ENCODE results near the gene WNT2B. TPM values are rescaled to one million over a fixed set of nuclear protein-coding genes. Genes with fewer than 3 reads are reported as not detected.

Gene WNT2B
- total RNA-seq, 1 experiment from 2014 or later: 0.68 TPM

DNA sequence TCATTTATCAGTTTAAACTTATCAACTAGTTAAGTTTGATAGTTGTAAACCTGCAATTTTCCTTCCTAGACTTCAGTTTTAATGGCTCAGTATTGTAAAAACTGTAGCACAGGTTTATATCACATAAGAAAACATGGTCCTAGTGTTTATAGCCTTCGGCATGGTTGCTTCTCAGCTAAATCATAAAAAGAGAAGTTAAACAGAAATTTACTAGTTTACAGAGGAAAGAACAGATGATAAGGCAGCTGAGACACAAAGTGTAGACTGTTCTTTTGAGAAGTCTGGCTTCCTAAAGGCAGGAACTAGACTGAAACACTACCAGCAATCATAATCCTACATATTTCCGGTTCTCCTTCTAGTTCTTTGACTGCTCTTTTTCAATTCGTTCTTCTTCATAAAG, 39.8 kb downstream of the WNT2B start:
- no peaks in the 10 kb centered on the region for H3K9me3 ChIP-seq (ENCODE audit: control insufficient read depth, low read depth, low read length)
- no peak overlapping the region for H2BK5ac ChIP-seq (ENCODE audit: insufficient read length, low read length)
- H2BK120ac ChIP-seq (ENCODE audit: low read depth, low read length, poor library complexity, severe bottlenecking): no peak overlapping the region
- H2BK12ac ChIP-seq (ENCODE audit: insufficient read length, low read depth, low read length): no peak overlapping the region
- Mint-ChIP-seq H3K36me3 (ENCODE audit: insufficient read depth in 1 of 3, low read depth in 3 of 3) (peaks cover 0 to 4% (median 2%) of the 10 kb centered on the region in 3 experiments; a peak in 4 of 7 replicates), H3K4me3 (no peak overlapping the region), H3K9me3 (no peaks in the 10 kb centered on the region), H3K4me1 (no peaks in the 10 kb centered on the region), H3K27me3 (ENCODE audit: low read depth) (no peaks in the 10 kb centered on the region), H3K27ac (no peak overlapping the region)
- TF ChIP-seq CTCF (conservative IDR thresholded peaks at IDR 0.05): no peak
- H4K20me1 ChIP-seq (ENCODE audit: control insufficient read depth, insufficient read depth, insufficient read length): no peaks in the 10 kb centered on the region
- DNase-seq: no peak
- no peaks in the 10 kb centered on the region for H3K23me2 ChIP-seq (ENCODE audit: insufficient read length, low read depth, low read length, poor library complexity, severe bottlenecking)
- no peaks in the 10 kb centered on the region for H3K79me2 ChIP-seq (ENCODE audit: insufficient read depth, low read length)
- no peak overlapping the region for H2AK5ac ChIP-seq (ENCODE audit: insufficient read length, low read length)
- H3K27me3 ChIP-seq (ENCODE audit: insufficient read depth, low read length): no peaks in the 10 kb centered on the region
- H3K27ac ChIP-seq (ENCODE audit: insufficient read length, low read depth, low read length): no peak overlapping the region
- no peaks in the 10 kb centered on the region for H3K79me1 ChIP-seq (ENCODE audit: insufficient read depth, low read depth, low read length, poor library complexity, severe bottlenecking)
- no peak overlapping the region for H3K18ac ChIP-seq (ENCODE audit: insufficient read length, low read depth, low read length)
- no peak overlapping the region for H3K4ac ChIP-seq (ENCODE audit: low read depth, low read length)
- no peak overlapping the region for H2BK20ac ChIP-seq (ENCODE audit: low read depth, low read length, poor library complexity, severe bottlenecking)
- no peak overlapping the region for H3T11ph ChIP-seq (ENCODE audit: low read length)
- H3K56ac ChIP-seq (ENCODE audit: insufficient read length, low read depth, low read length): no peak overlapping the region
- no peak overlapping the region for H3K4me2 ChIP-seq (ENCODE audit: insufficient read depth, insufficient read length, low read length)
- no peak overlapping the region for H4K5ac ChIP-seq (ENCODE audit: insufficient read length, low read depth, low read length)
- no peak overlapping the region for H4K91ac ChIP-seq (ENCODE audit: insufficient read length, low read depth, low read length)
- no CpG with 5 or more reads among the region's 3 CpGs for WGBS (ENCODE audit: extremely low coverage, insufficient read length, low lambda C conversion rate)
- H2AFZ ChIP-seq (ENCODE audit: low read length): no peak overlapping the region
- H2BK15ac ChIP-seq (ENCODE audit: low read depth, low read length): no peak overlapping the region
- no peak overlapping the region for H4K8ac ChIP-seq (replicated peaks; ENCODE audit: insufficient read length, low read depth, low read length)
- H3K23ac ChIP-seq (ENCODE audit: insufficient read length, low read depth, low read length): no peak overlapping the region
- no peak overlapping the region for H3K9ac ChIP-seq (ENCODE audit: extremely low read depth, insufficient read length, low read length)
- no peaks in the 10 kb centered on the region for H3K4me1 ChIP-seq (ENCODE audit: insufficient read depth, low read length)
- no peak overlapping the region for H3K14ac ChIP-seq (ENCODE audit: insufficient read depth, low read length)
